ENCODE measurements around the gene CCL5.

DNA sequence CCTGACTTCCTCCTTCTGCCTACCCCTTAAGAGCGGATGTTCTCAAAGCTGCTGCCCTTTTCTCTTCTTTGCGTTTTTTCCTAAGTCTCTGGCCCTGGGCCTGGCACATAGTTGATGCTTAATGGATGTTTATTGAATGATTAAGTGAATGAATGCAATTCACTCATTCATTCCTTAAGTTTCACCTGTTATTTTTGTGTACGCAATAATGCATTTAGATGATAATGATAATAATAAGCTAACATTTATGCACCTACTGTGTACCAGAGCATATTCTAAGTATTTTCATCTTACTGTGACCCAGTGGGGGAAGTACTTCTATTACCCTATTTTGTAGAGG is 4.4 kb downstream of the CCL5 start:
- TF ChIP-seq, protein P1, sequence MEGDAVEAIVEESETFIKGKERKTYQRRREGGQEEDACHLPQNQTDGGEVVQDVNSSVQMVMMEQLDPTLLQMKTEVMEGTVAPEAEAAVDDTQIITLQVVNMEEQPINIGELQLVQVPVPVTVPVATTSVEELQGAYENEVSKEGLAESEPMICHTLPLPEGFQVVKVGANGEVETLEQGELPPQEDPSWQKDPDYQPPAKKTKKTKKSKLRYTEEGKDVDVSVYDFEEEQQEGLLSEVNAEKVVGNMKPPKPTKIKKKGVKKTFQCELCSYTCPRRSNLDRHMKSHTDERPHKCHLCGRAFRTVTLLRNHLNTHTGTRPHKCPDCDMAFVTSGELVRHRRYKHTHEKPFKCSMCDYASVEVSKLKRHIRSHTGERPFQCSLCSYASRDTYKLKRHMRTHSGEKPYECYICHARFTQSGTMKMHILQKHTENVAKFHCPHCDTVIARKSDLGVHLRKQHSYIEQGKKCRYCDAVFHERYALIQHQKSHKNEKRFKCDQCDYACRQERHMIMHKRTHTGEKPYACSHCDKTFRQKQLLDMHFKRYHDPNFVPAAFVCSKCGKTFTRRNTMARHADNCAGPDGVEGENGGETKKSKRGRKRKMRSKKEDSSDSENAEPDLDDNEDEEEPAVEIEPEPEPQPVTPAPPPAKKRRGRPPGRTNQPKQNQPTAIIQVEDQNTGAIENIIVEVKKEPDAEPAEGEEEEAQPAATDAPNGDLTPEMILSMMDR (conservative IDR thresholded peaks at IDR 0.05; ENCODE audit: low read length), result no peak
- TF ChIP-seq EZH2phosphoT487 (IDR thresholded peaks at IDR 0.05; ENCODE audit: borderline replicate concordance, low read depth, low read length), result no peak

All from OCI-LY7 (cell line).